AG04449 (cell line): ENCODE data around the gene PIP5KL1.

Experiments
- CTCF ChIA-PET: fragments of 350-600 bp; formaldehyde crosslinking; extraction: SDS; loops from one replicate; lab custom pipeline; 2021; ENCODE audit warnings: antibody characterized with exemption; lab: Yijun Ruan, JAX
- POLR2A ChIA-PET: fragments of 400-600, 350-600 bp; formaldehyde crosslinking; extraction: SDS; loops from one replicate; lab custom pipeline; 2020; ENCODE audit warnings: antibody characterized with exemption, inconsistent platforms; lab: Yijun Ruan, JAX
- DNase-seq: peaks from one replicate; pipeline ENCODE4 v3.0.0-alpha.2; 2010; ENCODE audit warnings: low read depth, low spot score
- H3K4me3 ChIP-seq: 2 replicates; pipeline ENCODE4 v1.5.1; 2011; ENCODE audit warnings: low read depth, mild to moderate bottlenecking, control low read depth, low read length
- TF ChIP-seq, protein P1 (sequence below): IDR thresholded peaks from one replicate; pipeline ENCODE4 v1.5.1; 2011; ENCODE audit warnings: mild to moderate bottlenecking, moderate library complexity, low read length, control low read depth, inconsistent platforms; ENCODE audit not compliant: insufficient read depth; ENCODE audit errors: missing control alignments

PIP5KL1 gene

DNA sequence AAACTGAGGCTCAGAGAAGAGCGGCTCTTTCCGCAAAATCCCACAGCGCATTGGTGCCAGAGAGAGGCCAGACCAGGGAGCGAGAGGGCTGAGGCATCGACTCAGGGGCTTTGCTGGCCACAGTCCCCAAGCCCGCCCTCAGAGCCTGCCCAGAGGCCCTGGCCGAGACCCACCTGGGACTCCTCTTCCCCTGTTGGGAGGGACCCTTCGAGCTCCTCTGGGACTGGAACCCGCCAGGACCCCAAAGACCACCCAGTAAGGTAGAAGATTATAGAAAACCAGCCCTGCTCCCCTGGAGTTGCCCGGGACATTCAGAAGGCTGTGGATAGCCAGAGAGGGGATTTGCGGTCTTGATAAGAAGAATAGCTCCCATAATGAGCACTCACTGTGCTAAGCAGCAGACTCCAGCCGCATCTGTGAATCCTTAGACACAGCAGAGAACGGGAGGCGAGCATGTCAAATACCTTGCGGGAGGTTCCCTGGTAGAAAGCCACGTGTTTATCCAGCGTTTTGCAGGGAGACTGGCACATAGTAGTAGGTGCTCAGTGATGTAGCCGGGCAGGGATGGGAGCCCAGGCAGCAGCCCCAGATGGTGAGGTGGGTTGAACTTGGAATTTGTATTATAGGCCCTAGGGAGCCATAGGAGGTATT is 52.5 kb downstream of the PIP5KL1 start:
- CTCF ChIA-PET: interaction anchor here (1.0 to 1.1 kb wide), 3 partner anchors 9 to 65 kb away, joined by 3 to 5 read pairs (median 3); no protein-coding TSS in a partner anchor
- TF ChIP-seq, protein P1, sequence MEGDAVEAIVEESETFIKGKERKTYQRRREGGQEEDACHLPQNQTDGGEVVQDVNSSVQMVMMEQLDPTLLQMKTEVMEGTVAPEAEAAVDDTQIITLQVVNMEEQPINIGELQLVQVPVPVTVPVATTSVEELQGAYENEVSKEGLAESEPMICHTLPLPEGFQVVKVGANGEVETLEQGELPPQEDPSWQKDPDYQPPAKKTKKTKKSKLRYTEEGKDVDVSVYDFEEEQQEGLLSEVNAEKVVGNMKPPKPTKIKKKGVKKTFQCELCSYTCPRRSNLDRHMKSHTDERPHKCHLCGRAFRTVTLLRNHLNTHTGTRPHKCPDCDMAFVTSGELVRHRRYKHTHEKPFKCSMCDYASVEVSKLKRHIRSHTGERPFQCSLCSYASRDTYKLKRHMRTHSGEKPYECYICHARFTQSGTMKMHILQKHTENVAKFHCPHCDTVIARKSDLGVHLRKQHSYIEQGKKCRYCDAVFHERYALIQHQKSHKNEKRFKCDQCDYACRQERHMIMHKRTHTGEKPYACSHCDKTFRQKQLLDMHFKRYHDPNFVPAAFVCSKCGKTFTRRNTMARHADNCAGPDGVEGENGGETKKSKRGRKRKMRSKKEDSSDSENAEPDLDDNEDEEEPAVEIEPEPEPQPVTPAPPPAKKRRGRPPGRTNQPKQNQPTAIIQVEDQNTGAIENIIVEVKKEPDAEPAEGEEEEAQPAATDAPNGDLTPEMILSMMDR: no peak
- POLR2A ChIA-PET: interaction anchor here (0.8 to 1.1 kb wide), 2 partner anchors 9 to 20 kb away, joined by 3 to 4 read pairs; no protein-coding TSS in a partner anchor
- no peak for DNase-seq
- peak overlapping the region; percentile 66 for H3K4me3 ChIP-seq

GRCh38 chr9:127877566-127877998 is 53.0 kb downstream of the PIP5KL1 start, which contains the start of gene AK1:
Gene AK1, minus strand, starts transcription at chr9:127877675. Its CDS starts 3,058 bp downstream, at chr9:127874617.
- ChIA-PET POLR2A (interaction anchor here (0.5 to 0.8 kb wide), 2 partner anchors 21 to 75 kb away, joined by 4 to 5 read pairs; partner anchors contain the start of gene FPGS), CTCF (interaction anchor here (1.0 to 1.2 kb wide), 3 partner anchors 8 to 143 kb away, joined by 3 read pairs; partner anchors contain the start of gene TOR2A)
- DNase-seq: no peak
- TF ChIP-seq, protein P1: no peak
- peak within 1 kb of the TSS; percentile 66 for H3K4me3 ChIP-seq

- POLR2A ChIA-PET: interaction anchor here (0.5 kb wide), 1 partner anchor 74 kb away, joined by 5 read pairs; the partner anchor contains the start of gene FPGS
- H3K4me3 ChIP-seq: peak overlapping the region; percentile 66
- CTCF ChIA-PET: interaction anchor here (1.2 kb wide), 1 partner anchor 142 kb away, joined by 3 read pairs; the partner anchor contains the start of gene TOR2A
- DNase-seq: no peak
- TF ChIP-seq, protein P1: no peak
Observed at GRCh38 chr9:127876764-127877562, 53.6 kb downstream of the PIP5KL1 start.

GRCh38 chr9:127876026-127876763 is 54.4 kb downstream of the PIP5KL1 start:
- ChIA-PET POLR2A (no interaction called here), CTCF (interaction anchor here (0.6 to 1.2 kb wide), 3 partner anchors 48 to 141 kb away, joined by 3 read pairs; partner anchors contain the start of gene TOR2A)
- TF ChIP-seq, protein P1: no peak
- DNase-seq: no peak
- peak overlapping the region; percentile 18 for H3K4me3 ChIP-seq

DNA sequence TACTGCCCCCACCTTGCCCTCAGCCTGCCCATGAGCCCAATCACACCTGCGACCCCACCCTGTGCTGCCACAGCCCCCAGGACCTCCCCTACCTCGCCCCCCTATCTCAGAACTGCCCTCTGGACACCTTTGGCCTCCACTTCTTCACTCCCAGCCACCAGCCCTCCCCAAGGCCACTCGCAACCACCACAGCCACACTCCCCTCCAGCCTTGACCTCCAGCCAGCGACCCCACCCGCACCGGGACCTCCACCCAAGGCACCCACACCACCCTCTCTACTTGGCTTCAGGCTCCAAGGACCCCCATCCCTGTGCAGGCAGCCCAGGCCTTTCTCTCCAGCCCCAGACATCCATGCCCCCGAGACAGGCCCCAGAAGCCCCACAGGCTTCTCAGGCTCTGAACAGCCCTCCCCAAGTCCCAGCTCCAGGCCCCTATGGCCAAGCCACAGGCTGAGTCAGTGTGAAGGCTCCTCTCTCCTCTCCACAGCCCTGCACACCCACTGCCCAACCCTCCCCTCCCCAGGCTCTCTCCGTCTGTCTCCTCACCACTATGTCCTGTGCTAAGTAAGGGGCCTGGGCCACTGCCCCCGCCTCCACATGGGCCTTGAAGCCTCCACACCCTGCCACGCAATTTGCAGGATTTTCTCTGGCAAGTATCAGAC is 55.1 kb downstream of the PIP5KL1 start:
- peak overlapping the region; percentile 18; the same call in 1 of the 2 replicates for H3K4me3 ChIP-seq
- CTCF ChIA-PET: interaction anchor here (0.6 to 8.4 kb wide), 3 partner anchors 48 to 137 kb away, joined by 3 to 115 read pairs (median 3); partner anchors contain the start of gene TOR2A
- TF ChIP-seq, protein P1: no peak
- POLR2A ChIA-PET: no interaction called here
- no peak for DNase-seq
